HepG2 (cell line): Measurements from ENCODE around the gene SPDYE4. TPM values are rescaled to one million over a fixed set of nuclear protein-coding genes. Genes with fewer than 3 reads are reported as not detected.

Experiments
- ATAC-seq: fragments of 200-7000 bp; cut with Tn5 transposase; 3 replicates; pipeline ENCODE4 v1.9.1; 2020; ENCODE audit warnings: mild to moderate bottlenecking, moderate library complexity
- BruUV-seq: library from RNA; stranded (reverse); fragments of 400-500 nt; replicated peaks from 2 replicates; lab custom pipeline; 2021; lab: Mats Ljungman, UMichigan
- CTCF ChIA-PET: fragments of 300-600 bp; formaldehyde crosslinking; extraction: SDS; loops from one replicate; lab custom pipeline; 2021; ENCODE audit warnings: low total read pairs, inconsistent platforms, low intra/inter-chr PET ratio; lab: Yijun Ruan, JAX
- POLR2A ChIA-PET: fragments of 350-600 bp; sonication (Branson Sonifier 250); formaldehyde crosslinking; loops from one replicate; lab custom pipeline; 2020; ENCODE audit warnings: antibody characterized with exemption, inconsistent platforms; lab: Yijun Ruan, JAX
- DNase-seq: peaks from one replicate; pipeline ENCODE4 v3.0.0-alpha.2; 2015; ENCODE audit warnings: low spot score
- FAIRE-seq: peaks from 3 replicates; lab custom pipeline; 2011; peaks lifted over from hg19 to GRCh38; lab: Jason Lieb, UNC
- H2AFZ ChIP-seq: one replicate; pipeline ENCODE4 v1.6.1; 2011; ENCODE audit warnings: low read length, inconsistent platforms
- H3K27ac ChIP-seq: fragments of 300-600 bp; 3 replicates; pipeline ENCODE4 v1.8.0; 2011; ENCODE audit warnings: mixed run types, mild to moderate bottlenecking, mixed read lengths, low read length, inconsistent platforms; ENCODE audit not compliant: insufficient read depth; ENCODE audit errors: extremely low read length
- H3K27me3 ChIP-seq, 2 experiments: fragments of 200-600 bp in 1 of 2; 2 replicates in 1 of 2; 3 replicates in 1 of 2; pipeline versions ENCODE4 v1.6.0 to v1.8.0; 2011; ENCODE audit warnings: low read length in 2 of 2, mild to moderate bottlenecking in 2 of 2, moderate library complexity in 2 of 2, inconsistent platforms in 1 of 2; ENCODE audit not compliant: insufficient read depth in 2 of 2, control insufficient read depth in 1 of 2
- H3K36me3 ChIP-seq, 2 experiments: fragments of 200-600 bp in 1 of 2; replicated peaks in 1 of 2; 2 replicates in 1 of 2; 3 replicates in 1 of 2; pipeline versions ENCODE4 v1.5.1 to v1.8.0; 2011; ENCODE audit warnings: low read length in 2 of 2, inconsistent platforms in 1 of 2; ENCODE audit not compliant: insufficient read depth in 2 of 2, control insufficient read depth in 1 of 2
- H3K4me1 ChIP-seq: 2 replicates; pipeline ENCODE4 v1.5.1; 2012; ENCODE audit warnings: low read length, inconsistent platforms; ENCODE audit not compliant: insufficient read depth
- H3K4me2 ChIP-seq: 2 replicates; pipeline ENCODE4 v1.6.0; 2011; ENCODE audit warnings: low read depth, low read length, inconsistent platforms
- H3K4me3 ChIP-seq, 3 experiments: fragments of 200-600 bp in 1 of 3; sonication (generic), shearing (Covaris generic) in 1 of 3; replicated peaks in 1 of 3; 2 replicates each; pipeline ENCODE4 v1.5.1; 2011 to 2016; ENCODE audit warnings: low read length in 3 of 3, inconsistent platforms in 2 of 3, low read depth in 2 of 3, mild to moderate bottlenecking in 2 of 3, control low read depth in 1 of 3, mixed read lengths in 1 of 3; ENCODE audit not compliant: insufficient read depth in 1 of 3
- H3K79me2 ChIP-seq: one replicate; pipeline ENCODE4 v1.6.1; 2011; ENCODE audit warnings: low read length, inconsistent platforms; ENCODE audit not compliant: insufficient read depth
- H3K9ac ChIP-seq: 2 replicates; pipeline ENCODE4 v1.6.0; 2011; ENCODE audit warnings: mild to moderate bottlenecking, low read depth, low read length, inconsistent platforms; ENCODE audit not compliant: insufficient read depth
- H3K9me3 ChIP-seq: 2 replicates; pipeline ENCODE4 v1.5.1; 2012; ENCODE audit warnings: mild to moderate bottlenecking, low read length
- H4K20me1 ChIP-seq: 2 replicates; pipeline ENCODE4 v1.6.0; 2011; ENCODE audit warnings: inconsistent platforms, mild to moderate bottlenecking, low read length, moderate library complexity; ENCODE audit not compliant: insufficient read depth
- CHD4 ChIP-seq: fragments of 200-600 bp; sonication (generic); IDR thresholded peaks from 2 replicates; pipeline ENCODE4 v1.7.0; 2017; ENCODE audit warnings: mild to moderate bottlenecking, low read length, borderline replicate concordance
- FOSL1 ChIP-seq: sonication (generic); formaldehyde crosslinking; IDR thresholded peaks from 2 replicates; pipeline ENCODE4 v1.9.0; 2021; ENCODE audit warnings: missing genetic modification reagents, borderline replicate concordance
- KDM1A ChIP-seq: IDR thresholded peaks from 2 replicates; pipeline ENCODE4 v1.6.1; 2016; ENCODE audit warnings: missing compliant biosample characterization
- RFXAP ChIP-seq: sonication (generic); formaldehyde crosslinking; IDR thresholded peaks from 2 replicates; pipeline ENCODE4 v1.4.0; 2020; ENCODE audit warnings: missing genetic modification reagents, borderline replicate concordance
- SAFB2 ChIP-seq: sonication (generic); formaldehyde crosslinking; IDR thresholded peaks from 2 replicates; pipeline ENCODE4 v1.5.1; 2020; ENCODE audit warnings: missing genetic modification reagents, low read depth, mild to moderate bottlenecking, borderline replicate concordance
- ZNF337 ChIP-seq: sonication (generic); formaldehyde crosslinking; IDR thresholded peaks from 2 replicates; pipeline ENCODE4 v1.5.1; 2020; ENCODE audit warnings: missing genetic modification reagents, low read depth, mild to moderate bottlenecking, borderline replicate concordance
- ZNF430 ChIP-seq: sonication (generic); formaldehyde crosslinking; IDR thresholded peaks from 2 replicates; pipeline ENCODE4 v1.9.0; 2021; ENCODE audit warnings: mild to moderate bottlenecking, missing genetic modification reagents
- ZNF577 ChIP-seq: sonication (generic); formaldehyde crosslinking; IDR thresholded peaks from 2 replicates; pipeline ENCODE4 v1.4.0; 2020; ENCODE audit warnings: mild to moderate bottlenecking, low read depth, missing genetic modification reagents, borderline replicate concordance
- ZNF660 ChIP-seq: sonication (generic); formaldehyde crosslinking; IDR thresholded peaks from 2 replicates; pipeline ENCODE4 v1.5.1; 2020; ENCODE audit warnings: mild to moderate bottlenecking, low read depth, missing genetic modification reagents, borderline replicate concordance
- WGBS: methylation state at CpG from one replicate; pipeline ENCODE4 v1.1.6; 2017; ENCODE audit warnings: low lambda C conversion rate; 5-methylcytosine and 5-hydroxymethylcytosine counted together
- in situ Hi-C: cut with HindIII; loops from 2 replicates; pipeline ENCODE4 v1.10.0; 2017; ENCODE audit warnings: low pct_unique_long_range_greater_than_20kb; ENCODE audit not compliant: extremely low pct_ligation_motif_present
- intact Hi-C: fragments of 100-400 bp; cut with micrococcal nuclease; formaldehyde crosslinking; loops from one replicate; pipeline ENCODE4 v1.10.0; 2022; ENCODE audit not compliant: unreplicated experiment
- polyA plus RNA-seq, 8 experiments: library from polyadenylated mRNA; depleted of rRNA in 3 of 8; stranded (reverse) in 7 of 8; unstranded in 1 of 8; fragments of >200 nt; fragmentation: Illumina TruSeq in 4 of 8; extraction: Trizol in 4 of 8; gene quantifications; 2 replicates each; pipeline versions ENCODE4 v1.2.1 to v1.2.3, GENCODE V29; 2011 to 2016; ENCODE audit warnings: low read depth in 4 of 8, missing spikeins in 1 of 8, mixed read lengths in 1 of 8; ENCODE audit not compliant: insufficient read depth in 1 of 8
- total RNA-seq, 5 experiments: library from RNA; depleted of rRNA; stranded (reverse); fragments of >200 nt; fragmentation: Illumina TruSeq; extraction: Trizol; gene quantifications; 2 replicates each; pipeline ENCODE4 v1.2.3, GENCODE V29; 2016; ENCODE audit warnings: low read depth in 1 of 5

The SPDYE4 gene
- total and polyA plus RNA-seq, 2 of the 13 experiments (the other 11 are each of a cell fraction or from before 2014, with no cell fraction given), result not detected

- TF ChIP-seq RFXAP (CRISPR knock-in tag), result no peak
- no peak for TF ChIP-seq ZNF660 (CRISPR knock-in tag)
- TF ChIP-seq SAFB2 (CRISPR knock-in tag), result no peak
- TF ChIP-seq FOSL1 (CRISPR knock-in tag), result no peak
- no peak for TF ChIP-seq KDM1A
- TF ChIP-seq ZNF577 (CRISPR knock-in tag), result no peak
- TF ChIP-seq CHD4, result no peak
- no peak for TF ChIP-seq ZNF430 (CRISPR knock-in tag)
- peaks cover 0 to 33% of the 10 kb centered on the region in 2 experiments; a peak in 4 of 5 replicates for H3K27me3 ChIP-seq
- CTCF ChIA-PET, result no interaction called here
- POLR2A ChIA-PET, result no interaction called here
- WGBS, result 33% methylated on average over 1 of the region's 2 CpGs
- H3K9ac ChIP-seq, result no peak overlapping the region
- ATAC-seq, result no peak
- H3K36me3 ChIP-seq, result no peaks in the 10 kb centered on the region
- no peak overlapping the region for H3K27ac ChIP-seq
- BruUV-seq, result no TSS peak
- in situ Hi-C loops (no loop called here), intact Hi-C loops (no loop called here)
- no peak overlapping the region for H3K4me3 ChIP-seq
- no peak overlapping the region for H3K4me2 ChIP-seq
- H3K9me3 ChIP-seq, result no peaks in the 10 kb centered on the region
- no peaks in the 10 kb centered on the region for H3K4me1 ChIP-seq
- no peak for FAIRE-seq
- no peak for DNase-seq
- H3K79me2 ChIP-seq, result no peaks in the 10 kb centered on the region
- no peaks in the 10 kb centered on the region for H4K20me1 ChIP-seq
- no peak overlapping the region for H2AFZ ChIP-seq
These were observed 8.4 kb upstream of the SPDYE4 start for GRCh38 chr17:8766731-8767130.

- Histone ChIP-seq H2AFZ (no peak overlapping the region), H3K27me3 (peaks cover 3 to 56% of the 10 kb centered on the region in 2 experiments), H3K79me2 (no peaks in the 10 kb centered on the region), H3K36me3 (no peaks in the 10 kb centered on the region), H3K4me2 (no peak overlapping the region), H3K9me3 (no peaks in the 10 kb centered on the region), H3K9ac (no peak overlapping the region), H3K4me3 (no peak overlapping the region), H3K27ac (no peak overlapping the region), H3K4me1 (no peaks in the 10 kb centered on the region), H4K20me1 (no peaks in the 10 kb centered on the region)
- FAIRE-seq, result no peak
- TF ChIP-seq ZNF337 (CRISPR knock-in tag), result no peak
- intact Hi-C loops (no loop called here), in situ Hi-C loops (no loop called here)
- BruUV-seq, result no TSS peak
- ATAC-seq, result no peak
- DNase-seq, result no peak
- POLR2A ChIA-PET, result no interaction called here
- WGBS, result 47% methylated on average over 8 of the region's 8 CpGs
- CTCF ChIA-PET, result no interaction called here
These were observed 3.7 kb upstream of the SPDYE4 start for GRCh38 chr17:8762012-8762411.
